Fibroblast of the aortic adventitia (primary cell): Measurements from ENCODE around the gene ZNF200. TPM values are rescaled to one million over a fixed set of nuclear protein-coding genes. Genes with fewer than 3 reads are reported as not detected.
"Not testable (repeated sequence)": the region's sequence is repeated elsewhere in the genome, so short reads cannot be mapped to it uniquely, and the experiment has no call there.

Experiments used
- DNase-seq: peaks from one replicate; pipeline ENCODE4 v3.0.0-alpha.2; 2010; ENCODE audit warnings: low read depth
- H3K4me3 ChIP-seq: 2 replicates; pipeline ENCODE4 v1.5.1; 2011; ENCODE audit warnings: low read depth, mild to moderate bottlenecking, control low read depth, low read length, moderate library complexity
- CTCF ChIP-seq: IDR thresholded peaks from 2 replicates; pipeline ENCODE4 v1.5.1; 2011; ENCODE audit warnings: mild to moderate bottlenecking, low read length, control low read depth, inconsistent platforms; ENCODE audit not compliant: insufficient read depth
- total RNA-seq: library from RNA; depleted of rRNA; stranded (reverse); fragments of >200 nt; gene quantifications from 2 replicates; pipeline ENCODE4 v1.2.3, GENCODE V29; 2012; ENCODE audit warnings: low replicate concordance

ZNF200 gene
- total RNA-seq, 1 donor, result 9.7 TPM

GRCh38 chr16:3276679-3277078 is 41.7 kb upstream of the ZNF200 start:
- no peak overlapping the region for H3K4me3 ChIP-seq
- DNase-seq, result no peak
- no peak for TF ChIP-seq CTCF

GRCh38 chr16:3274947-3275346 is 40.0 kb upstream of the ZNF200 start:
- no peak for TF ChIP-seq CTCF
- H3K4me3 ChIP-seq, result no peak overlapping the region
- DNase-seq, result no peak

GRCh38 chr16:3274490-3274889 is 39.5 kb upstream of the ZNF200 start:
- no peak for DNase-seq
- no peak overlapping the region for H3K4me3 ChIP-seq
- TF ChIP-seq CTCF, result no peak

- H3K4me3 ChIP-seq, DNase-seq: not testable (repeated sequence)
These were observed 36.3 kb upstream of the ZNF200 start for GRCh38 chr16:3271281-3271680.

- DNase-seq, H3K4me3 ChIP-seq: not testable (repeated sequence)
These were observed 35.8 kb upstream of the ZNF200 start for GRCh38 chr16:3270718-3271117.

GRCh38 chr16:3268294-3268693 is 33.3 kb upstream of the ZNF200 start:
- no peak for DNase-seq
- TF ChIP-seq CTCF, result no peak
- H3K4me3 ChIP-seq, result no peak overlapping the region

- TF ChIP-seq CTCF, result peak; percentile 66
- DNase-seq, result peak; percentile 76
- no peak overlapping the region for H3K4me3 ChIP-seq
These were observed 32.0 kb upstream of the ZNF200 start for GRCh38 chr16:3266873-3267537.

- H3K4me3 ChIP-seq, result peak overlapping the region; percentile 81
- TF ChIP-seq CTCF, result peak; percentile 35
- DNase-seq, result peak; percentile 96
These were observed 29.4 kb upstream of the ZNF200 start for GRCh38 chr16:3264137-3265036.
